IMR-90 (cell line): ENCODE results near the gene DNAH6. TPM values are rescaled to one million over a fixed set of nuclear protein-coding genes. Genes with fewer than 3 reads are reported as not detected.

Experiments used
- ATAC-seq: fragments of 200-7000 bp; cut with Tn5 transposase; 2 replicates; pipeline ENCODE4 v1.9.1; 2020; ENCODE audit warnings: low read depth, mild to moderate bottlenecking, moderate library complexity
- BruUV-seq: library from RNA; stranded (reverse); fragments of 400-500 nt; replicated peaks from 2 replicates; lab custom pipeline; 2021; lab: Mats Ljungman, UMichigan
- CTCF ChIA-PET: fragments of 300-600 bp; formaldehyde crosslinking; extraction: SDS; loops from one replicate; lab custom pipeline; 2021; ENCODE audit warnings: antibody characterized with exemption; lab: Yijun Ruan, JAX
- POLR2A ChIA-PET: fragments of 300-600 bp; sonication (Branson Sonifier 250); formaldehyde crosslinking; loops from one replicate; lab custom pipeline; 2022; ENCODE audit warnings: antibody characterized with exemption; ENCODE audit not compliant: unreplicated experiment; lab: Charles Lee
- DNase-seq: peaks from one replicate; pipeline ENCODE4 v3.0.0; 2013
- H2AFZ ChIP-seq: replicated peaks from 2 replicates; pipeline ENCODE3; 2013; ENCODE audit warnings: low read length, mild to moderate bottlenecking; ENCODE audit not compliant: poor library complexity
- H2AK5ac ChIP-seq: 2 replicates; pipeline ENCODE4 v1.6.1; 2013; ENCODE audit warnings: low read depth, low read length, inconsistent platforms
- H2AK9ac ChIP-seq: replicated peaks from 2 replicates; pipeline ENCODE3; 2013; ENCODE audit warnings: mild to moderate bottlenecking, low read depth, low read length, moderate library complexity; ENCODE audit not compliant: poor library complexity
- H2BK120ac ChIP-seq: 2 replicates; pipeline ENCODE4 v1.6.1; 2013; ENCODE audit warnings: low read depth, low read length, inconsistent platforms
- H2BK15ac ChIP-seq: 3 replicates; pipeline ENCODE4 v1.6.1; 2013; ENCODE audit warnings: low read depth, low read length, inconsistent platforms
- H2BK20ac ChIP-seq: 2 replicates; pipeline ENCODE4 v1.6.1; 2013; ENCODE audit warnings: low read depth, mild to moderate bottlenecking, inconsistent platforms, low read length, moderate library complexity
- H2BK5ac ChIP-seq: 2 replicates; pipeline ENCODE4 v1.6.1; 2013; ENCODE audit warnings: mild to moderate bottlenecking, low read depth, low read length, inconsistent platforms; ENCODE audit not compliant: poor library complexity, severe bottlenecking
- H3K14ac ChIP-seq: replicated peaks from 2 replicates; pipeline ENCODE4 v1.6.1; 2013; ENCODE audit warnings: low read depth, low read length, inconsistent platforms
- H3K18ac ChIP-seq: 2 replicates; pipeline ENCODE4 v1.6.1; 2013; ENCODE audit warnings: low read depth, low read length, control low read depth
- H3K23ac ChIP-seq: 2 replicates; pipeline ENCODE4 v1.6.1; 2013; ENCODE audit warnings: low read depth, low read length, inconsistent platforms
- H3K27ac ChIP-seq: 2 replicates; pipeline ENCODE4 v1.5.1; 2013; ENCODE audit warnings: mild to moderate bottlenecking, control low read depth, low read length; ENCODE audit not compliant: insufficient read depth
- H3K27me3 ChIP-seq: 2 replicates; pipeline ENCODE4 v1.6.1; 2013; ENCODE audit warnings: low read length; ENCODE audit not compliant: control insufficient read depth, insufficient read depth
- H3K36me3 ChIP-seq: 2 replicates; pipeline ENCODE4 v1.6.1; 2013; ENCODE audit warnings: low read length, mixed read lengths; ENCODE audit not compliant: control insufficient read depth, insufficient read depth
- H3K4ac ChIP-seq: 2 replicates; pipeline ENCODE4 v1.6.1; 2013; ENCODE audit warnings: low read depth, low read length, inconsistent platforms
- H3K4me1 ChIP-seq: 2 replicates; pipeline ENCODE4 v1.6.1; 2013; ENCODE audit warnings: low read length, mixed read lengths; ENCODE audit not compliant: control insufficient read depth, insufficient read depth
- H3K4me2 ChIP-seq: 2 replicates; pipeline ENCODE4 v1.6.1; 2013; ENCODE audit warnings: low read depth, mild to moderate bottlenecking, control low read depth, low read length, moderate library complexity
- H3K4me3 ChIP-seq: 2 replicates; pipeline ENCODE4 v1.5.1; 2013; ENCODE audit warnings: low read depth, mild to moderate bottlenecking, control low read depth, low read length, moderate library complexity; ENCODE audit not compliant: insufficient read depth
- H3K56ac ChIP-seq: 2 replicates; pipeline ENCODE4 v1.6.1; 2013; ENCODE audit warnings: low read length, inconsistent platforms; ENCODE audit not compliant: insufficient read depth; ENCODE audit errors: extremely low read depth
- H3K79me1 ChIP-seq, 2 experiments: 2 replicates each; pipeline ENCODE4 v1.6.1; 2013; ENCODE audit warnings: low read length in 2 of 2, inconsistent platforms in 1 of 2, low read depth in 1 of 2
- H3K9ac ChIP-seq: 2 replicates; pipeline ENCODE4 v1.6.1; 2013; ENCODE audit warnings: low read depth, low read length, control low read depth
- H3K9me1 ChIP-seq: 2 replicates; pipeline ENCODE4 v1.6.1; 2013; ENCODE audit warnings: low read length, inconsistent platforms; ENCODE audit not compliant: insufficient read depth
- H3K9me3 ChIP-seq: 2 replicates; pipeline ENCODE4 v1.6.1; 2013; ENCODE audit warnings: low read length; ENCODE audit not compliant: control insufficient read depth, insufficient read depth
- H4K20me1 ChIP-seq: 2 replicates; pipeline ENCODE4 v1.6.1; 2013; ENCODE audit warnings: low read length, inconsistent platforms; ENCODE audit not compliant: insufficient read depth
- H4K5ac ChIP-seq: 2 replicates; pipeline ENCODE4 v1.6.1; 2013; ENCODE audit warnings: mild to moderate bottlenecking, low read depth, low read length, control low read depth
- H4K8ac ChIP-seq, 2 experiments: 2 replicates each; pipeline ENCODE4 v1.6.1; 2013; ENCODE audit warnings: low read depth in 2 of 2, low read length in 2 of 2, control low read depth in 1 of 2, inconsistent platforms in 1 of 2
- H4K91ac ChIP-seq: 2 replicates; pipeline ENCODE4 v1.6.1; 2013; ENCODE audit warnings: low read depth, low read length, inconsistent platforms; ENCODE audit not compliant: insufficient read depth
- BHLHE40 ChIP-seq: fragments of 150-350 bp; IDR thresholded peaks from 2 replicates; pipeline ENCODE4 v1.6.1; 2016; ENCODE audit warnings: mild to moderate bottlenecking, low read depth, low read length
- CEBPB ChIP-seq: IDR thresholded peaks from 2 replicates; pipeline ENCODE4 v1.6.1; 2012; ENCODE audit warnings: low read depth, low read length, improper control_type of control experiment
- CHD1 ChIP-seq: IDR thresholded peaks from 2 replicates; pipeline ENCODE4 v1.6.1; 2012; ENCODE audit warnings: low read depth, low read length, improper control_type of control experiment
- MXI1 ChIP-seq: IDR thresholded peaks from 2 replicates; pipeline ENCODE4 v1.6.1; 2012; ENCODE audit warnings: low read depth, mild to moderate bottlenecking, low read length, moderate library complexity, borderline replicate concordance
- NFE2L2 ChIP-seq: fragments of 150-350 bp; IDR thresholded peaks from 2 replicates; pipeline ENCODE4 v1.6.1; 2016; ENCODE audit warnings: low read depth, mild to moderate bottlenecking, low read length
- POLR2A ChIP-seq: IDR thresholded peaks from 2 replicates; pipeline ENCODE4 v1.6.1; 2012; ENCODE audit warnings: mild to moderate bottlenecking, low read depth, low read length
- RAD21 ChIP-seq: IDR thresholded peaks from 2 replicates; pipeline ENCODE4 v1.6.1; 2012; ENCODE audit warnings: low read length, improper control_type of control experiment
- SMC3 ChIP-seq: fragments of 150-350 bp; IDR thresholded peaks from 2 replicates; pipeline ENCODE4 v1.6.1; 2016; ENCODE audit warnings: low read depth, mild to moderate bottlenecking, antibody characterized with exemption, low read length, moderate library complexity
- USF2 ChIP-seq: fragments of 150-350 bp; IDR thresholded peaks from 2 replicates; pipeline ENCODE4 v1.6.1; 2017; ENCODE audit warnings: mild to moderate bottlenecking, antibody characterized with exemption, low read length, low read depth
- WGBS, 2 experiments: methylation state at CpG; one replicate each; pipeline versions ENCODE4 v1.1.5 to v1.1.7; 2013; ENCODE audit warnings: missing lambda C conversion rate in 2 of 2; ENCODE audit not compliant: insufficient read length in 1 of 2; ENCODE audit errors: extremely low coverage in 2 of 2; 5-methylcytosine and 5-hydroxymethylcytosine counted together
- dilution Hi-C: fragments of 300-500 bp; cut with HindIII; formaldehyde crosslinking; loops from one replicate; pipeline ENCODE4 v1.14.3; 2018; ENCODE audit warnings: low sequenced_read_pairs; ENCODE audit not compliant: unreplicated experiment
- in situ Hi-C: fragments of 300-500 bp; cut with MboI; formaldehyde crosslinking; loops from 3 replicates; pipeline ENCODE4 v1.14.3; 2019; ENCODE audit warnings: low sequenced_read_pairs, inconsistent platforms, mixed read lengths
- intact Hi-C: fragments of 100-400 bp; cut with micrococcal nuclease; formaldehyde crosslinking; loops from 2 replicates; pipeline ENCODE4 v1.10.0; 2022
- polyA plus RNA-seq, 3 experiments: library from polyadenylated mRNA; depleted of rRNA; stranded (reverse); fragments of >200 nt; gene quantifications; 2 replicates each; pipeline ENCODE4 v1.2.3, GENCODE V29; 2012; ENCODE audit warnings: low replicate concordance in 1 of 3
- total RNA-seq: library from RNA; depleted of rRNA; stranded (reverse); fragments of >200 nt; gene quantifications from 2 replicates; pipeline ENCODE4 v1.2.3, GENCODE V29; 2012
- TF ChIP-seq, protein P1 (sequence below): conservative IDR thresholded peaks from 2 replicates; pipeline ENCODE4 v1.5.1; 2012; ENCODE audit warnings: mild to moderate bottlenecking, low read depth, low read length, improper control_type of control experiment

The DNAH6 gene
- total and polyA plus RNA-seq, 2 of the 4 experiments (the other 2 are of a cell fraction), result under 0.01 to 0.07 TPM

DNA sequence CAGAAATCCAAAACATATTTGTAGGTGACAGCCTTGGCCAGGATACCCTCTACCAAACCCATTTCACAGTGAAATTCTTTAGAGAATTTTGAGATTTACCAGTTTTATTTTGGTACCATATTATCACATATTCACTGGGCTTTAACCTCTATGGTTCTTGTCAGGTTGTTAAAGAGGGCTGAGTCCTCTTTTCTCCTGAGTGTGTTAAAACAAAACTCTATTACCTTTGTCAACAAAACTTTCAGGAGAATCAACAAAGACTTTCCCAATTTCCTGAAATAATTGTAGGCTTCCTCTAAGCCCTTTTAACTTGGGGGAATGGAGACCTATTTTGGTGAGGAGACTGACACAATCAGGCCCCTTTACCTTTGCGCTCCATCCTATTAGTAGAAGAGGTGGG, 209.4 kb downstream of the DNAH6 start:
- in situ Hi-C loops (no loop called here), intact Hi-C loops (no loop called here), dilution Hi-C loops (no loop called here)
- no peak for DNase-seq
- no peak overlapping the region for H2BK5ac ChIP-seq
- H2BK20ac ChIP-seq, result no peak overlapping the region
- H3K27ac ChIP-seq, result no peak overlapping the region
- no peak overlapping the region for H2AK9ac ChIP-seq
- H3K23ac ChIP-seq, result no peak overlapping the region
- H2BK120ac ChIP-seq, result no peak overlapping the region
- H3K4me3 ChIP-seq, result no peak overlapping the region
- ChIA-PET CTCF (no interaction called here), POLR2A (no interaction called here)
- no peak overlapping the region for H2AK5ac ChIP-seq
- no peak overlapping the region for H4K5ac ChIP-seq
- no peak overlapping the region for H3K9ac ChIP-seq
- no peaks in the 10 kb centered on the region for H3K9me1 ChIP-seq
- H4K91ac ChIP-seq, result no peak overlapping the region
- H2AFZ ChIP-seq, result no peak overlapping the region
- no peaks in the 10 kb centered on the region for H3K79me1 ChIP-seq
- H3K9me3 ChIP-seq, result no peaks in the 10 kb centered on the region
- H3K4me1 ChIP-seq, result no peaks in the 10 kb centered on the region
- no peaks in the 10 kb centered on the region for H4K20me1 ChIP-seq
- H3K27me3 ChIP-seq, result peaks cover 2% of the 10 kb centered on the region; the same call in 1 of the 2 replicates
- H3K4me2 ChIP-seq, result no peak overlapping the region
- ATAC-seq, result no peak
- no CpG with 5 or more reads among the region's 1 CpG for WGBS, 2 experiments
- H3K4ac ChIP-seq, result no peak overlapping the region
- H3K14ac ChIP-seq, result no peak overlapping the region
- H3K18ac ChIP-seq, result no peak overlapping the region
- TF ChIP-seq RAD21 (no peak), USF2 (no peak), MXI1 (no peak), CEBPB (no peak), POLR2A (no peak), SMC3 (no peak), CHD1 (no peak), BHLHE40 (no peak), NFE2L2 (no peak)
- TF ChIP-seq, protein P1, sequence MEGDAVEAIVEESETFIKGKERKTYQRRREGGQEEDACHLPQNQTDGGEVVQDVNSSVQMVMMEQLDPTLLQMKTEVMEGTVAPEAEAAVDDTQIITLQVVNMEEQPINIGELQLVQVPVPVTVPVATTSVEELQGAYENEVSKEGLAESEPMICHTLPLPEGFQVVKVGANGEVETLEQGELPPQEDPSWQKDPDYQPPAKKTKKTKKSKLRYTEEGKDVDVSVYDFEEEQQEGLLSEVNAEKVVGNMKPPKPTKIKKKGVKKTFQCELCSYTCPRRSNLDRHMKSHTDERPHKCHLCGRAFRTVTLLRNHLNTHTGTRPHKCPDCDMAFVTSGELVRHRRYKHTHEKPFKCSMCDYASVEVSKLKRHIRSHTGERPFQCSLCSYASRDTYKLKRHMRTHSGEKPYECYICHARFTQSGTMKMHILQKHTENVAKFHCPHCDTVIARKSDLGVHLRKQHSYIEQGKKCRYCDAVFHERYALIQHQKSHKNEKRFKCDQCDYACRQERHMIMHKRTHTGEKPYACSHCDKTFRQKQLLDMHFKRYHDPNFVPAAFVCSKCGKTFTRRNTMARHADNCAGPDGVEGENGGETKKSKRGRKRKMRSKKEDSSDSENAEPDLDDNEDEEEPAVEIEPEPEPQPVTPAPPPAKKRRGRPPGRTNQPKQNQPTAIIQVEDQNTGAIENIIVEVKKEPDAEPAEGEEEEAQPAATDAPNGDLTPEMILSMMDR, result no peak
- BruUV-seq, result no TSS peak
- H4K8ac ChIP-seq, result no peak overlapping the region
- no peaks in the 10 kb centered on the region for H3K36me3 ChIP-seq
- H3K56ac ChIP-seq, result no peak overlapping the region
- H2BK15ac ChIP-seq, result no peak overlapping the region
